Vagina (tissue), 2 donors: ENCODE results near the gene RSRP1.

Source experiments
- CTCF ChIP-seq, 3 experiments: fragments of 450-650 bp in 2 of 3; fragments of 200-600 bp in 1 of 3; sonication (generic) in 1 of 3; IDR thresholded peaks; one replicate each; pipeline ENCODE4 v1.5.1; 2017 to 2019; ENCODE audit warnings: antibody characterized with exemption in 3 of 3, mild to moderate bottlenecking in 2 of 3, moderate library complexity in 2 of 3
- POLR2A ChIP-seq, 2 donors: fragments of 450-650 bp; IDR thresholded peaks; one replicate each; pipeline ENCODE4 v1.6.1; 2017; ENCODE audit warnings: antibody characterized with exemption in 2 of 2, mild to moderate bottlenecking in 2 of 2, moderate library complexity in 2 of 2

GRCh38 chr1:25257196-25257595, 9.9 kb upstream of the RSRP1 start:
- TF ChIP-seq CTCF (IDR thresholded peaks at IDR 0.05) (no peak), POLR2A (IDR thresholded peaks at IDR 0.05) (no peak)
